Hematopoietic multipotent progenitor cell (in vitro differentiated cells): Measurements from ENCODE around the gene CACNA1C. TPM values are rescaled to one million over a fixed set of nuclear protein-coding genes. Genes with fewer than 3 reads are reported as not detected.

Experiments used
- DNase-seq, 3 donors: peaks; one replicate each; pipeline ENCODE4 v3.0.0-alpha.2; 2011 to 2015; ENCODE audit warnings: low read depth in 2 of 3, low spot score in 2 of 3
- total RNA-seq: library from RNA; depleted of rRNA; stranded (reverse); fragments of >200 nt; gene quantifications from one replicate; pipeline ENCODE4 v1.2.3, GENCODE V29; 2012

CACNA1C gene
- total RNA-seq, 1 donor = 0.54 TPM

DNA sequence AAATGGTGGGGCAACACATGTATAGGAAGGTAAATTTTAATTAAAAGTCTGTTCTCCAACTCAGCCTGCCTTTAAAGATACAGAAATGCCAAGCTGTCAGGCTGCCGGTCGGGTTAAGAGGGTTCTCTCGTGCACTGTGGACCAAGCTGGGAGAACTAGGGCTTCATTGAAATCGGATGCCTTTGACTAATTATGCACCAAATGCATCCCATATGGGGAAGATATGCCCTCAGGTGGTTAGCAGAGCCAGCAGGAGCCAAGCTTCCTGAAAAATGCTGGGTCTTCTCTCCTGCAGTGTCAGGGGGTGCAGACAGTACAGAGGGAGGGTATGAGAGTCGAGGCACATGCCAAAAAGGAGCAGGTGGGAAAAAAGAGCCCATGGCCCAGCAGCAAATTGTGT lies 236.1 kb downstream of the CACNA1C start:
- no peak for DNase-seq

DNA sequence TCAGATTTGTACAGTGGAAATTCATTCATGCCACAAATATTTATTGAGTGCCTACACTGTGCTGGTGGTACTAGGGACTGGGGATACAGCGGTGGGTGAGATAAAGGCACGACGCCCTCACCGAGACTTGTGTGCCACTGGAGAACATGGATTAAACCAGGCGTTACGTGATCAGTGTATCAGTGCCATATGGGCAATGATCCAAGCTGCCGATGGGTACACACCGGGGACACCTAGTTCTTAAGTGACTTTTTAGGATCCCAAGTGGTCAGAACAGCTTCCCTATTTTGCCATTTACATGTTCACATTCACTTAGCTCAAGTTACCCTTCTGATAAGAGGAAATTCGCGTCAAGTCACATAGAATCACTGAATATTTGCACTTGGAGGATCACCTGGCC lies 236.7 kb downstream of the CACNA1C start:
- no peak for DNase-seq

DNA sequence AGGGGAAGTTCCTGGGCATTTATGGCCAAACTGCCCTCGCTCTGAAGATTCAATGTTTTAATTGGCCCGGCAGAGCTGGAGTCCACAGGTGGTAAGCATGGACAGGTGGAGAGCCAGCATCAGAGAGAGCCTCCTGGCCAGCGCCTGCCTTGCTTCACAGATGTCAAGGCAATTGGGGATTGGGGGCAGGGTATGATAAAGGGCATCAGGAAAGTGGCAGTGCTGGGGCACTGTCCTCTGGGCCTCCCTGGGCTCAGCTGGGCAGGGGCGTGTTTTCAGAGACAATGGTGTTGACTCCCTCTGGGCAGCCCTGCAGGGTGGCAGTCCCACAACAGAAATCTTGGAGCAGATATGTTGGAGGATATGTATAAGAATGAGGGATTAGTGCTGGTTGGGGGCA lies 237.3 kb downstream of the CACNA1C start:
- no peak for DNase-seq

DNA sequence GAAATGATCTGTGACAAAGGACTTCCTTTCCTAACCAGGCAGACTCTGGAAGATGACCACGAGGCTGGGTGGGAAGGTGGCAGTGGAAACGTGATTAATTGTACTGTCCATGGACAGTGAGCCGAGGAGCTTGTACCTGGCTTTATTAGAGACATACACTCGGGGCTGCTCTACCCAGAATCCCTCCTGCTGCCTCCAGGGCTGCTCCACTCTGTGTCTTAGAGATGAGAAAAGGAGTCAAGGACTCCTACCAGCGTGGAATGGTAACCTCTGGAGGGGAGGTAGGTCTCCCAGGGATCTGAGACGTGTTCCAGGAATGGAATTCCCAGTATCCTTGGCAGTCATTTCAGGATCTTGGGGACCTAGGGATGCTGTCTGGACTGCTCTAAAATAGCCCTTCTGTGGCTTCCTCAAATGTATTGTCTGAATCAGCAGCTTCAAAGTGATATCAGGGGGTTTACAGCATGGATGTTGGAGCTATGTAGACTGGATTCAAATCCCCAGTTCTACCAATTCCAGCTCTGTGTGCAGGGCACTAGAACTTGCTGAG lies 237.8 kb downstream of the CACNA1C start:
- no peak for DNase-seq

DNA sequence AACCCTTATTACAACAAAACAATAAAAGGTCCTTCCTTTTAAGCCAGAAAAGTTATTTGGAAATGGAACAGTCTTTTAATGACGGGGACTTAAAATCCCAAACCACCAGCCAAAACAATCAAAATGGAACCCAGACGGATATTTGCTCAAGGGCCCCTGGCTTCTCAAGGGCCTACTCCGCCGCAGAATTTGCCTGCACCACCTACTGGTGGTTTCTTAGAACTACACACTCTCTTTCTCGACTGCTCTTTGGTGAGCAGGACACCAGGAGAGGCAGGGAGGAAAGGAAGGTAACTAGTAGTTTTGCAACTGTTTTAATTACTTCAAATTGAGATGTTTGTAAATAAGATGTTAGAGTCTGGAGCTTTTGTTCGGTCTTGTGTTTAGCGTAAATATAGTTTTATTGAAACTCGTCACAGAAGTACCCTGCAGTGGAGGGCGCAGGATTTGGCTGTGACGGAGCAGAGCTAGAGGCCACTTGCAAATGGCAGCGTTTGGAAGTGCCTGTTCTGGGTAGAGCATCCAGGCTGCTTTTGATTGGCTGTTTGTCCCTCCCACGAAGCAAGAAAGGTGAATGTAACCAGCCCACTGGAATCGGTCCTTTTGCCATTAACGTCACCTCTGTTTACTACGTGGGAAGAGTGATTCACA lies 238.5 kb downstream of the CACNA1C start:
- DNase-seq = peak in 2 of 3 donors; percentile 53 to 71

DNA sequence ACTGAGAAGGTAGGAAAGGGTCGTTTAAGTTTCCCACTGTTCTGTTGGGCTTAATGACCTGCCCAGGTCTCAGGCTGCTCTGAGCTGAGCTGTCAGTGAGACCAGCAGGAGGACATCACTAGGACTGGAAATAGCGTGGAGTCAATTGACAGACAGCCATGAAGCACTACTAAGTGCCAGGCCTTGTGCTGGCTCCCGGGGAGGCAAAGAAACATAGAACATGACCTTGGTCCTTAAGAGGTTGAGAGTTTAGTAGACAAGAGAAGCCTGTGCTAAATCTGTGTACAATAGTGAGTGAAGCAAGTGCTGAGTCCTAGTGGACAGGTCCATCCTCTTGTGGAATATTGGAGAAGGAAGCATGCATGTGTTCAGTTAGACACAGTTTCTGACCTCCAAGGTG lies 239.2 kb downstream of the CACNA1C start:
- no peak for DNase-seq

DNA sequence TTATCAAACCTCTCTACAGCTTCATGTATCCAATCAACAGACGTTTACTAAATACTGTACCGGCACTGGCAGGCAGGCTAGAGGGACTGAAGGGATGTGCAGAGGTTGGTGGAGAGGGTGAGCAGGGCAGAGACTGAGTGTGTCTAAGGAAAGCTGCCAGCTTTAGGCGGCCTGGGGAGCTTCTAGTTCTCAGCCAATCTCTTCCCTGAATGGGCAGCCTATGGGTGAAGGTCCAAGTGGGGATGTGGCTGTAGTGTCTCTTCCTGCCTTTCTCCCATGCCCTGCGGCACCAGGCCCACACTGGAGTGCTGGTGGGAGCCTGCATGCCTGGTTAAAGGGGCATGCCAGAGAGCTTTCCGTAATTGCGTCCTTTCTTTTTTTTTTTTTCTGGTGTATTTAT lies 239.8 kb downstream of the CACNA1C start:
- no peak for DNase-seq

DNA sequence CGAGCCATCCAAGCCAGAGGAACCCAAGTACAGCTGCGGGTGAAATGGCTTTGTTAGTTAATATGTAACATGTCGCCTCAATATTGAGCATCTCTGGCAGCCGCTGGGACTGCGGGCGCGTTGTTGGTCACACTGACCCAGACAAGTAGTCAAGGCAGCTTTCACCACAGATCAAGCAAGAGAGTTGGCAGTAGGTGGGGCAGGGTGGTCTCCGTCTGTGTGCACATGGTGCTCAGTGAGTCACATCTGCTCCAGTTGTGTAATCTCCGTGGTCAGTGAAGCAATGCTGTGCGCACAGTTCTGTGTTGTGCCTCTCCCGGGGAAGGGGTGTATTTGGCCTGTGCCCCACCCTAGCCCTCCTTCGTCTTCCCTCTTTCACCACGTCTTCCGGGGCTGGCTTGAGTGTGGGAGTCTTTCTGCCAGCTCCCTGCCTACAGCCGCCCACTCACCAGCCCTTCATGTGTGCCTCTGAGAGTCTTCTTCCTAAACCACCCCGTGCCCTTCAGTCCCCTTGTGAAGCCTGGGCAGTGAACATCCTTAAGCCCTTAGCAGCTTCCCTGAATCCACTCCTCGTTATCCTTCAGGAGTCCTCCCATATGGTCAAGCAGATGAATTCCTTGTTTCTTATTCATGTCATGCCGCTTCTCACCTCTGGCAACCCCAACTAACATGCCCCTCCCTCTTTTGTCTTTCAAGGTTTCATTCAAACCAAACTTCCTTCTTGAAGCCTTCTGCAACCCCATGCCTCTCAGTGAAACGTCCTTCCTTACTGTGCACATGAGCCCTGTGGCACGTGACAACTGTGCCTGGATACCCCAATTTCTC lies 242.1 kb downstream of the CACNA1C start:
- peak in 2 of 3 donors; percentile 62 to 64 for DNase-seq

DNA sequence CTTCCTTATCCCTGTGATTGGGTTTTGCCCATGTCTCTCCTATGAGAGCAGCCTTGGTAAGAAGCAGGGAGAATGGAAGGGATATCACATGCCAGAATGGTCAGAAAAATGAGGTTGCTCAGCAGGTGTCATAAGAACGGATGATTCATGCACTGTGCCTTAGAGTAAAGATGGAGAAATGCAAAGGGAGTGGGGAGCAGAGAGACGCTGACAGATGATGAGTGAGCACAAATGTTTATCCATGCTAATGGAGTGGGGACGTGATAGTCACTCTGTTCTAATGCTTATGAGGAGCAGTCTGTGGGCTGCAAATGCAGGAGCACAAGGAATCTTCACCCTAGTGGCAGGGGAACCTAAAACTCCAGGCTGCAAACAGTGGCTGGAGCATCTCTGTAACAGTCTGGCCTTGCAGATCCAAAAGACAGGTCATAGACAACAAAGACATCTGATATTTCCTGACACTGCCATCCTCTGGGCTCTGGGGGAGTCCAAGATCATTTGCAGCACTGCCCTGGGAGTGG lies 243.2 kb downstream of the CACNA1C start:
- peak in 1 of 3 donors; percentile 10 for DNase-seq

DNA sequence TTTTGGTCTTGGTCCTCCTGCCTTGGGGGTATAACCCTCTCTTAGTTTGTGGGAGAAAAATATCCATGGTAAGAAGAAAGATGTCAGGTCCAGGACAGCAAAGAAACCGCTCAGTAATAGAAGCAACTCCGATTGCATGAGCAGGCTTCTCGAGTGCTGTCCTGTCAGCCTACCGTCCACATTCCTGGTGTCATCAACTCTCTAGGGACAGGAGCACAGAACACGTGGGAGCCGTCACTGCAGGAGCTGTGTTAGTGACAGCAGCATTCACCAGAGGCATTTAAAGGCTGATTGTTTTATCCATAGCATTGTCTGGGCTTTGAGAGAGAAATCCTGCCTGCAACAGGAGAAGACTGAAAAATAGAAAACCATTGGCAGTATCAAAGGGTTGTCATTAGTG lies 244.2 kb downstream of the CACNA1C start:
- no peak for DNase-seq

DNA sequence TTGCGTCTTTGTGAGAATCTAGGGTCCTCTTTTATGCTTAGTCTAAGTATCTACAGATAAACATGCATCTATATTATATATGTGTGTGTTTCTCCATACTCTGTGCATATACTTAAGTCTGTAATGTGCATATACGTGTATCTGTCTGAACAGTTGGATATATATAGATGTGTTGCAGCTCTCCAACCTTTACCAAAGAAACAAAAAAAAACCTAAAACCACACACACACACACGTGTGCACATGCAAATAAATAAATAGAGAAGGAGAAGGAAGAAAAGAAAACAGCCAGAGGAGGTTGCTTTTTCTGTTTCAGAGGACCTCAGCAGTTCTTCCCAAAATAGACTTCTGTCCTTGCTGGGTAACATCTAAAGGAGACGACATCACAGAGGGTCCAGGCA lies 244.9 kb downstream of the CACNA1C start:
- no peak for DNase-seq

DNA sequence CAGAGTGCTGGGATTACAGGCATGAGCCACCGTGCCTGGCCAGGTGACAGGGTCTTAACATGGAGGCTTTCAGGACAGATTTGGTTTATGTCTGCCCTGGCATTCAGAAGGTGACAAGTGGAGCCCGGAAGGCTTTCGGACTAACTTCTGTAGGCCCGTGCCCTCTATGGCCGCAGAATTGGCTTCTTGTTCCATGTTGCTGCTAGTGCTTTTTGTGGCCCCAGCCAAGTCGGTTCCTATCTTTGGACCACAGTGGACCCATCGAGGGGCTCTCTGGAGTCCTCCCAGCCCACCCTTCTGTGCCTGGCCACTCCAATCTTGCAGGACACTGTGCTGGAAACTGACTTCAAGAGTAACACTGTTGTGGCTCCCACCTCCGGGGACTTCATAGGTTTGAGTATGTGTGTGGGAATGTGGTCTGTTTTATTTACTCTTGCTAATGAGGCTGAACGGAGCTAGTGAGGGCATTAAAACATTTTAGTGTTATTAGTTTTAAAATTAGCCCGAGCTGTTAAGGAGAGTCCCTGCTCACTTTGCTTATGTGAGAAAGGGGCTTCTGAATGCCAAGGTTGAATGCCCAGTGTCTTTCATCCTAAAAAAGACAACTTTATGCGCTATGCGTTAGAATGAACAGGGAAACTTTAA lies 245.9 kb downstream of the CACNA1C start:
- no peak for DNase-seq

DNA sequence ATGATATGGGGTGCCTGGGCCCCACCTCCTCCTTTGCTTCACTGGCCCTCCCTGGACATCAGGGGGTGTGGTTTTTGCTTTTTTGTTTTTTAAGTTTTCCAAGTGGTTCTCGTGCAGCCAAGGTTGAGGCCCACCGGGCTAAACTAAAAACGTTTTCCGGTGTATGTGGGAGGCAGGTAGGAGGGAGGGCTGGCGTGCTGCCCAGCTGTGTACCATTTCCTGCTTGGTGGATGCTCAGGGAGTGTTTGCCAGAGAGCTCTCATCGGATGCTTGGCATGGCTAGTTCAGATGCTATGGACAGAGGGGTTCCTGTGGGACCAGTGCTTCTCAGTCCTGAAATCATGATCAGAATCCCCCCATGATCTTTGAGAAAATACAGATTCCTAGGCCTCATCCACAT lies 246.4 kb downstream of the CACNA1C start:
- no peak for DNase-seq

DNA sequence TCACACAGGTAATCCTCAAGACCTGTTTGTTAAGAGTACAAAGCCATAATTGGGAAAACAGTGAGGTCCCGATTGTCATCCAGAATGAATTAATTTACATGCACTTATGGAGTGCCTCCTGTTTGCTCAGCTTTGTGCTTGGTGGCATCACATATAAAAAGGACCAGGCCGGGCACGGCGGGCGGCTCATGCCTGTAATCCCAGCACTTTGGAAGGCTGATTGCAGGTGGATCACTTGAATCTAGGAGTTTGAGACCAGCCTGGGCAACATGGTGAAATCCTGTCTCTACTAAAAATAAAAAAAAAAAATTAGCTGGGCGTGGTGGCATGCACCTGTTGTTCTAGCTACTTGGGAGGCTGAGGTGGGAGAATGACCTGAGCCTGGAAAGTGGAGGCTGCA lies 247.4 kb downstream of the CACNA1C start:
- DNase-seq = no peak

DNA sequence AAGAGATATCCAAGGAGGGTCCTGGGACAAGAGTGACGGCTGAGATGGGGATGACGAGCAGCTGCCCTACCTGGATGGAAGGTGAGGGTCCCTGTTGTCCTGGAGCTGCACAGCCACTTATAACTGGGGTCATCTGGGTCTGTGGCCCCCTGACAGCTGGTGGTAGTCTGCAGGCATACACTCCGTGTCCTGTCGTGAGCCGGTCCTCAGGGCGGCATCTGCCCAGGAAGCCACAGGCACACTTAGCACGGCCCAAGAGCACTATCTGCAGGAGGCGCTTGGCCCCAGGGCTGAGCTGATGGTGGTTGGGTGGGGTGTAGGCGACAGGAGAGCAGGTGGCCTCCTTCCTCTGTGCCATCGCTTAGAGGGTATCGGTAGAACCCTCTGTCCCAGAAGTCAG lies 248.1 kb downstream of the CACNA1C start:
- no peak for DNase-seq

DNA sequence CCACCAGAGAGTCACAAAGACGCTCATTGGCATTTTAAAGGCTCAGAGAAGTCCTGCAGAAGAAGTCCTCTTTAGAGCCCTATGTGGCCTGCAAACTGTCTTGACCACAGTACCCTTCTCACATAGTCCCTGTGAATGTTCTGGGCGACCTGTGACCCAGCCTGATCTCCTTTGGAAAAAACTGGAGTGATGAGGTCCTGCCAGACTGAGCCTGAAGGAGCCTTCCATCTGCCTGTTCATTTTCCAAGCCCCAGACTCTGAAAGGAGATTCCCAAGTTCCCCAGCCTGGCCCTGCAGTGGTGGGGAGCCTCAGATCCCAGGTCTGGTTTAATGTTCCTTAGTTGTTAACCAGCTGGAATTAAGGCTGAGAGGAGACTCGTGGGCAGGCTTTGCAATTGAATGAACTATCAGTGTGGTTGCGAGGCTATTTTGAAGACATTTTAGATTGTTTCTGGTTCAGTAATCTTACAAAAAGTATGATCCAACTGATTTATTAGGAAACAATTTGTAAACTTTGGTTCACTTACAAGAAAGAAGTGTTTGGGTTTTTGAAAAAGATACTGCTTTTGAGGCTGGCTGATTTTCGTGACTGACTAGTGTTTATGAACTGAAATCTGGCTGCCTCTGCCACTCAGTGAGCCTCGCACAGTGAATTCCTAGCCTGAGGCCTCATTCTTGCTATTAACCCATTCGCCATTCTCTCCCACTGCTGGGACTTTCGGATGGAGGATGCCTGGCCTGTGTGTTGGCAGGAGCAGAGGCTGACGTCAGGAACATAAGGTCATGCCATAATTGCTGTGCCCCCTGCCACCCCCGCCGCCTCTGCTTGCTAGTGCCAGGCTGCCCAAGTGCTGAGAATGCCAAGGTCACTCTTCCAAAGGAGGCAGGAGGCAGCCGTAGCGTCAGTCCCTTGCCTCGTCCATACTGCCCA lies 249.0 kb downstream of the CACNA1C start:
- no peak for DNase-seq

DNA sequence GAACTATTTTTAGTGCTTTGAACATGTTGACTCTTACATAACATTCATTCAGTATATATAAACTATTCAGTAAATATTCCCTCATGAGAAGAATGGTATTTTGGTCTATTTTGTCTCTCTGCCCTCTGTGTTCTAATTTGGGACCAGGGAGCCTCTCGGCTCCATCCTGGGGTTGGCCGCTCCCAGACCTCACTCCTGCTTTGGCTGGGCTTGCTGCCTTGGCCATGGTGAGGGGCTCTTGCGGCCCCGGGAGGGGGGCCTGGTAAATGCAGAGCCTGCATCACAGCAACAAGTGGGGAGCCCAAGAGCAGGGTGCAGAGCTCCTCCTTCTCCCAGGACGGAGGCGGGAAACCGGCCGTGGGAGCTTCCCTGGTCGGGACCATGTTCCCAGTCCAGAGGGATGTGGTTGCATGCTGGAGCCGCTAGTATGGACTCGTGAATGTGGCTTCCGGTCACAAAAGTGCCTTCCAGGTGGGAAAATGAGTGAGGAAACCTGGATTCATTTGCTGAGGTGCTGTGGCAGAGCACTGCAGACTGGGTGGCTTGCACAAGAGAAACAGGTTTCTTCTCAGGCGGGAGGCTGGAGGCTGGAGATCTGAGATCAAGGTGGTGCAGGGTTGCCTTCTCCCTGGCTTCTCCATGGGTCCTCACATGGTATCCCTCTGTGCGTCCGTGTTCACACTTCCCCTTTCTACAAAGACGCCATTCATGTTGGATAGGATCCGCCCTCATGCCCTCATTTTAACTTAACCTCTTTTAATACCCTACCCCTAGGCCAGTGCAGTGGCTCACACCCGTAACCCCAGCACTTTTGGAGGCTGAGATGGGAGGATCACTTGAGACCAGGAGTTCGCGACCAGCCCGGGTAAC lies 250.2 kb downstream of the CACNA1C start:
- no peak for DNase-seq

DNA sequence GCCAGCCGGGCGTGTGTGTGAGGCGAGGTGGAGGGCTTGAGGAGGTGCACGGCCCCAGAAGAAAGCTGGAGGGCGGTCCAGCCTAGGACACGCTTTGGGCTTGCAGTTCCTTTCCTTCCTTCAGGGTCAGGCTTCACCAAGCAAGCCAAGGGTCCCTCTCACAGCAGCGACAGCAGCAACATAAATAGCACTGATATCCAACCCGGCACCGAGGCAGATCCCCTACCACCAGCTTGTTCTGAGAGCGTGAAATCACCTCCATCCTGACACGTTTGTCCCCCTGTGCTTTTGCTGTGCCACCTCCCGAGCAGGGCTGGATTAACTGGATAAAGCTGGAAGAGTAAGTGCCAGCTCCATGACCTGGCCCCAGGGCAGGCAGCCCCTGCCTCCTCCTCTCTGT lies 251.4 kb downstream of the CACNA1C start:
- DNase-seq = no peak

DNA sequence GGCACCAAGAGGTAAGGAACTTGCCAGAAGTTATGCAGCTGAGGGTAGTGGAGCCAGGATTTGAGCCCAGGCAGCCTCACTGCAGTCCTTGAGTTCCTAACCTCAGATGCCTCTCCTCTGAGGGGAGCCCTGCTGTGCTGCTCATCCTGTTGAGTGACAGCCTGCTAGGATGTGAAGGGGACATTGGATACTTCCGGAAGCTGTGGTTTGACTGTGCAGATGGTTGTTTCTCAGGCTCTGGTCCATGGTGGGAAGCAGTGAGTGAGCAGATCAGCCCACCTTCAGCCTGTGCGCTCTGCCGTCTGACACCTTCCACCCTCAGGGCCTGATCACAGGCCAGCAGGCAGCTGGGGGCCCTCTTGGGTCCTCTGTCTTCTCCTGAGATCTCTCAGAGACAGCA lies 253.2 kb downstream of the CACNA1C start:
- DNase-seq = peak in 2 of 3 donors; percentile 37 to 80
